HL-60 (cell line): ENCODE data around the gene DCLK2.
"Not testable (repeated sequence)": the region's sequence is repeated elsewhere in the genome, so short reads cannot be mapped to it uniquely, and the experiment has no call there.

Experiments used
- CTCF ChIP-seq: IDR thresholded peaks from one replicate; pipeline ENCODE4 v1.5.1; 2011; ENCODE audit warnings: low read length, control low read depth, inconsistent platforms; ENCODE audit not compliant: insufficient read depth
- GABPA ChIP-seq: IDR thresholded peaks from 2 replicates; pipeline ENCODE4 v1.6.1; 2012; ENCODE audit warnings: low read depth
- POLR2AphosphoS5 ChIP-seq: IDR thresholded peaks from 2 replicates; pipeline ENCODE4 v1.6.1; 2012; ENCODE audit warnings: low read depth
- TF ChIP-seq, protein P1 (sequence below): IDR thresholded peaks from 2 replicates; pipeline ENCODE4 v1.6.1; 2012; ENCODE audit warnings: low read depth; ENCODE audit not compliant: insufficient replicate concordance

GRCh38 chr4:150197256-150197655 is 119.0 kb downstream of the DCLK2 start:
- TF ChIP-seq CTCF, POLR2AphosphoS5, GABPA: not testable (repeated sequence)
- TF ChIP-seq, protein P1, sequence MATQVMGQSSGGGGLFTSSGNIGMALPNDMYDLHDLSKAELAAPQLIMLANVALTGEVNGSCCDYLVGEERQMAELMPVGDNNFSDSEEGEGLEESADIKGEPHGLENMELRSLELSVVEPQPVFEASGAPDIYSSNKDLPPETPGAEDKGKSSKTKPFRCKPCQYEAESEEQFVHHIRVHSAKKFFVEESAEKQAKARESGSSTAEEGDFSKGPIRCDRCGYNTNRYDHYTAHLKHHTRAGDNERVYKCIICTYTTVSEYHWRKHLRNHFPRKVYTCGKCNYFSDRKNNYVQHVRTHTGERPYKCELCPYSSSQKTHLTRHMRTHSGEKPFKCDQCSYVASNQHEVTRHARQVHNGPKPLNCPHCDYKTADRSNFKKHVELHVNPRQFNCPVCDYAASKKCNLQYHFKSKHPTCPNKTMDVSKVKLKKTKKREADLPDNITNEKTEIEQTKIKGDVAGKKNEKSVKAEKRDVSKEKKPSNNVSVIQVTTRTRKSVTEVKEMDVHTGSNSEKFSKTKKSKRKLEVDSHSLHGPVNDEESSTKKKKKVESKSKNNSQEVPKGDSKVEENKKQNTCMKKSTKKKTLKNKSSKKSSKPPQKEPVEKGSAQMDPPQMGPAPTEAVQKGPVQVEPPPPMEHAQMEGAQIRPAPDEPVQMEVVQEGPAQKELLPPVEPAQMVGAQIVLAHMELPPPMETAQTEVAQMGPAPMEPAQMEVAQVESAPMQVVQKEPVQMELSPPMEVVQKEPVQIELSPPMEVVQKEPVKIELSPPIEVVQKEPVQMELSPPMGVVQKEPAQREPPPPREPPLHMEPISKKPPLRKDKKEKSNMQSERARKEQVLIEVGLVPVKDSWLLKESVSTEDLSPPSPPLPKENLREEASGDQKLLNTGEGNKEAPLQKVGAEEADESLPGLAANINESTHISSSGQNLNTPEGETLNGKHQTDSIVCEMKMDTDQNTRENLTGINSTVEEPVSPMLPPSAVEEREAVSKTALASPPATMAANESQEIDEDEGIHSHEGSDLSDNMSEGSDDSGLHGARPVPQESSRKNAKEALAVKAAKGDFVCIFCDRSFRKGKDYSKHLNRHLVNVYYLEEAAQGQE: not testable (repeated sequence)
